A549 (cell line): ENCODE data around the gene TMCC3.

Experiments
- CTCF ChIP-seq: fragments of >200 bp; sonication (Bioruptor Twin); formaldehyde crosslinking; IDR thresholded peaks from 3 replicates; pipeline ENCODE4 v1.5.1; 2016
- E2F6 ChIP-seq: IDR thresholded peaks from 2 replicates; pipeline ENCODE4 v1.6.1; 2012; ENCODE audit warnings: low read depth, borderline replicate concordance
- EHMT2 ChIP-seq: fragments of 200-600 bp; sonication (generic); IDR thresholded peaks from 2 replicates; pipeline ENCODE4 v1.6.1; 2016; ENCODE audit warnings: antibody characterized with exemption, low read depth, mild to moderate bottlenecking, moderate library complexity
- ESRRA ChIP-seq: fragments of 150-350 bp; IDR thresholded peaks from 2 replicates; pipeline ENCODE4 v1.6.1; 2014; ENCODE audit warnings: mild to moderate bottlenecking, low read length, borderline replicate concordance
- HES2 ChIP-seq: fragments of >200 bp; sonication (Bioruptor Twin); formaldehyde crosslinking; IDR thresholded peaks from 2 replicates; pipeline ENCODE4 v1.6.1; 2016
- NR3C1 ChIP-seq: fragments of >200 bp; sonication (Bioruptor Twin); formaldehyde crosslinking; IDR thresholded peaks from 3 replicates; pipeline ENCODE4 v1.6.1; 2017
- POLR2A ChIP-seq: IDR thresholded peaks from 2 replicates; pipeline ENCODE4 v1.6.1; 2012; ENCODE audit warnings: mild to moderate bottlenecking, low read length
- RNF2 ChIP-seq: fragments of 200-600 bp; sonication (generic); IDR thresholded peaks from 2 replicates; pipeline ENCODE4 v1.6.1; 2016; ENCODE audit warnings: low read depth, mild to moderate bottlenecking, antibody characterized with exemption, moderate library complexity, borderline replicate concordance
- USF2 ChIP-seq: fragments of 450-650 bp; IDR thresholded peaks from 2 replicates; pipeline ENCODE4 v1.6.1; 2014; ENCODE audit warnings: antibody characterized with exemption

GRCh38 chr12:94697631-94698030, 47.3 kb upstream of the TMCC3 start:
- TF ChIP-seq RNF2: no peak
- TF ChIP-seq CTCF: no peak
- TF ChIP-seq HES2: no peak
- TF ChIP-seq ESRRA: no peak
- TF ChIP-seq USF2: no peak
- TF ChIP-seq POLR2A: no peak
- TF ChIP-seq E2F6: no peak
- TF ChIP-seq NR3C1: no peak
- TF ChIP-seq EHMT2: no peak
